HG03103 (cell line): ENCODE results near the gene FBXO42.

Experiments
- ATAC-seq: cut with Tn5 transposase; IDR thresholded peaks from one replicate; pipeline ENCODE4 v1.9.1; 2021; ENCODE audit warnings: low read depth; ENCODE audit not compliant: unreplicated experiment

Gene FBXO42

DNA sequence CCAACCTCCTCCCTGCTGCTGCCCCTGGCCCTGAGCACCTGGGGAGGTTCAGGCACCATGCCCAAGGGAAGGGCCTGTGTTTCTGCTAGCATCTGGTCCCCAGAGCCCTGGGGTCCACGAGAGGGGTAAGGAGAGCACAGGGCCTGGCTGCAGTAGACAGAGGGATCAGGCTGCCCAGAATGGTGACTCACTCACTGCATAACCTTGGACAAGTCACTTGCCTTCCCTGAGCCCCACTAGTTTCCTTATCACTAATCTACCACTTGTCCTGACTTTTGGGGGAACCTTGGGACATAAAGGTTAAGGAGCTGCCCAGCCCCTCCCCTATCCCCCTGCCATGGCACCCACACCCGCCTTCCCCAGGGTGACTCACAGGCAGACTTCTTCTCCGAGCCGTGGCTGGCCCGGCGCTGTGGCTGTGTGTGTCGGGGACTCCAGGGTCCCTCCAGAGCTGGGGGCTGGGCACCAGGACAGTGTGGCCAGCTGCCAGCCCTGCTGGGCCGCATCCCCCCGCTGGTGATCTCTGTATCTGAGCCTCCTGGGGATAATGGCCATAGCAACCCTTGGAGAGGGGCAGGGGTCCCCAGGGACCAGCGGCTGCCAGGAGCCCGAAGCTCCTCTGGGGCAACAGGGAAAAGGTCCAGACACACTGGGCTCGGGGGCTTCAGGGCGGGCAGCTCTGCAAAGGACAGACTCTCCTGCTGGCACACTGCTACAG lies 143.9 kb downstream of the FBXO42 start:
- ATAC-seq, result no peak

DNA sequence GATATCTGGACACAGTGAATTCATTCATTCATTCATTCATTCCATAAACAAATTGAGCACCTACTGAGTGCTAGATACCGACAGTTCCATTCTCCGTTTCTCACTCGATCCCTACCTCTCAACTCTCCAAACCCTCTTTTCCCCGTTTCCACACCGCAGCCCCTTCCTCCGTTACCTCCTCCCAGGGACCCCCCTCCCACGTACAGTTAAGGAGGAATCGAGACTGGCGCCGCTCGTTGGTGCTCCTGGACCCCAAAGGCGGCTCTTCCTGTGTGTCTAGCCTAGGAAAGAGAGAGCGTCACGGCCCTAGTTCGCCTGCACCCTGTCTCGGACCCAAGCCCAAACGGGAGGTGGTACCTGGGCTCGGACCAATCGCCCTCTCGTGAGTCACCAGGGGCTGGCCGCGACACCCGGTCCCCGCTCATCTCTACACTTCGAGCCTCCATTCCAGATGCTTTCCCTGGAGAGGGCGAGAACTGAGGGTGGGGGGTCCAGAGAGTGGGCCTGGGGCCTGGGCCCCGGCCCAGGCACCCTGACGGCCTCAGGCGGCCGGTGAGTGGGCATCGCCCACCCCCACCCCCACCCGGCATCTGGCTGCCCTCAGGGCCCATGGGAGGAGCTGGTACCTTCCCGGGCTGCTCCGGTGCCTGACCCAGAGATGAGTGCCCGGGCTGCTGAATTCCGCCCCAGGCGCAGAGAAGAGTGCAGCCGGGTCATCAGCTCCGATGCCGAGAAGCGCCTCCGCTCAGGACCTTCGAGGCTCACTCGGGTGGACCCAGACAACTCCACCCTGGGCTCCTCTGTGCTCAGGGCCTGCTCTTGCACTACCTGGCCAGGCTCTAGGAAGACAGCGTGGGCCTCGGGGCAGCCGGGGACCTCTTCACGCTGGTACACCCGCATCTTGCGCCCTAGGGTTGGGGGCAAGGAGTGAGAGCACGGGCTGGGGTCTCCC lies 144.7 kb downstream of the FBXO42 start:
- ATAC-seq, result no peak

DNA sequence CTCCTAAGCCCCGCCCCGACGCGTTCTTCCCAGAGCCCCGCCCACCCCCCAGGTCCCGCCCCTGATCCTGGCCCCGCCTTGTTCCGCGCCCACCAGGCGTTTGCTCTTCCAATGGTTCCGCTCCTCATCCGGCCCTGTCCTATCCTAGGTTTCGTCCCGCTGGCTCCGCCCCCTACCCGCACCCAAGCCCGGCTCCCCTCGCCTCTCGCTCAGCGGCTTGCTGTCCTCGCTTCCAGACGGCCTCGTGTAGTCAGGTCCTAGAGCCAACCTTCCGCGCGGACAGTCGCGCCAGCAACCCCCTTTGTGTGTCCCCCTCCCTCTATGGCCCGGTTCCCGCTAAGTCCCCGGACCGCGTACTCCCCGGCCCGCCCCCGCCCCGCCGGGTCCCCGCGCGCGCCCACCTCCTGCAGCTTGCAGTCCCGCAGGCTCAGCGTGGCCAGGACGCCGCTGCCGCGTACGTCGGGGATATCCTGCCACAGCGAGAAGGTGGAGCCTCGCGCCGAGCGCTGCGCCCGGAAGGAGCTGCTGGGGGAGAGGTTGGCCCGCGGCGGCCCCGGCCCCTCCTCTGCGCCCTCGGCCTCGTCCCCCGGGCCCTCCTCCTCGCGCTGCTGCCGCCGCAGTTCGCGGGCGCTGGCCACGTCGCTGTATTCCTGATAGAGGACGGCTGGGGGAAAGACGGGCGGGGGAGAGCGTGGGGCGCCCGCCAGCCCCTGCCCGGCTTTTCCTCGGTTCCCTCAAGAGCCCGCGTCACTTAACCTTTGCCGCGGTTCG lies 145.5 kb downstream of the FBXO42 start:
- ATAC-seq, result peak; percentile 56

DNA sequence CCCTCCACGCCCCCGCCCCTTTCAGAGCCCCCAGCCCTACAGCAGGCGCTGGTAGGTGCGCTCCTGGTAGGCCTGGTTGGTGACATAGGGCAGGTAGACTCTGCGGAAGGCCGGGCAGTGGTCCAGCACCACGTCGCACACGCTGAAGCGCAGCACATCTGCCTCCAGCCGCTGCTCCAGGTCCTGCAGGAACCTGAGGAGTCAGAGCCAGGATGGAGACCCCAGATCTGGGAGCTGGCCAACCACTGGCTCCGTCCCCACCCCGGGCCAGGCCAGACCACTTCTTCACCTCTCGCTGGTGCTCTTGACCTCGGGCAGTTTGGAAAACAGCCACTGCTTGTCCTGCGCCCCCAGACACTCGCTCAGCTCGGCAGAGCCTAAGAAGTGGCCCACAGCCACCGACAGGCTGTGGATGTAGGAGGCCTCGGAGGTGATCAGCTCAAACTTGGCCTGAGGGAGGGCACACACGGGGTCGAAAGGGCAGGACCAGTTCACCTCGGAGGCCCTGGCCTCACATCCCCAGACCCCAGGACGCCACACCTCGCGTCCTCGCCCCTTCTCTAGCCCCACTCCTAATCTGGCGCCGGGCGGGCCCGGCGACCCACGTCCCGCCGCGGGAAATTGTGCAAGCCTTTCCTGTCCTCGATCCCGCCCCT lies 146.3 kb downstream of the FBXO42 start:
- ATAC-seq, result peak; percentile 17

DNA sequence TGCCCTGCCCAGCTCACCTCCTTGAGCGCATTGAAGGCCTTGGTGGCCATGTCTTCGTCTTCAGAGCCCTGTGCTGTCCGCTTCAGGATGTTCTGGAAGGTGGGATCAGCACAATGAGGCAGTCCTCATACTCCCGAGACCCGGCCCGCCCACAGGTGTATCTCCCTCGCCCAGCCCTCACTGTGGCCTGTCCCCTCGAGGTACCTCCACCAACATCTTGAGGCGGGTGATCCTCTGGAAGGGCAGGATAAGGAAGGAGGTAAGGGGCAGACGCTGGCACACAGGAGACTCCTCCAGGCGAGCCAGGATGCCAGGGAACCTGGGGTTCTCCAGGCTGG lies 147.0 kb downstream of the FBXO42 start:
- ATAC-seq, result no peak

DNA sequence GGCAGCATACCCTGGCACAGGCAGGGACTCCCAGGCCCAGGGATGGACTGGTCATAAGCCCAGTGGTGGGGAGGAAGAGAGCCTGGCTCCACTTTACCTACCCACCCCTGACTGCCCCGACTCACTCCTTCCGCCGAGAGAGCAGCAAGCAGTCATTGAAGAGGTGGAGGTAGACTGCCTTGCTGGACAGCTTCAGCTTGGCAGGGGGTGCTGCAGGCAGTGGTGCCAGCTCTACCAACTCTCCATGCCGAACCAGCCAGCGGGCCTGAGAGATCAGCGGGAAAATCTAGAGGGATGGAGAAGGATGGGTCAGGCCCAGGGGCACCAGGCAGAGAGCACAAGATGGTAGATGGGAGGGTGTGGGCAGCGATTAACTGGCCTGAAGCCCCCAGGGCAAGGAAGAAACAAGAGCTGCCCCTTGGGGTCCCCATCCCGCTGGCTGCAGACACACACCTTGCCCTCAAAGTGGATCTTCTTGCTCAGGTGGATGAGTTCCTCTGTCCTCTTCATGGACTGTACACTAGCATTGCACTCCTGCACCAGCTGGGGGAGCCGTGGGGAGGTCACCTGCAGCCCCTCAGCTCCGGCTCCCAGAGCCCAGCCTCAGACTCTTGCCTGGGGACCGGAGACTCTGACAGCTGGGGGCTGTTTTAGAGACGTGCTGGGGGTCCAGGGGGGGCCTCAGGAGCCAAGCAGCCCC lies 147.5 kb downstream of the FBXO42 start:
- no peak for ATAC-seq

DNA sequence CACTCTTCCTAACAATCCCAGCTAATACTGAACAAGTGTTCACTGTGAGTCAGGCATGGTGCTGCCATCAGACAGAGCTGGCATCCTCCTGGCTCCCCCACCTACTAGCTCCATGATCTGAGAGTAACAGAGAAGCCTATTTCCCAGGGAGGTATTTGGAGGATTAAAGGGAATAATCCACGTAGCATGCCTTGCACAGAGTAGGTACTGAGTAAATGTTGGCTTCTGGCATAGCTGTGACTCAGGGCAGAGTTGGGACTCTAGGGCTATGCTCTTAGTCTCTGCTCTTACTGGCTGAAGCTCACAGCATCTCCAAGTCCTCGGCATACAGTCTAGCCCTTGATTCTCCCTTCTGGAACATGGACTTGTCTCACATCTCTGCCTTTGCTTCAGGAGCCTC lies 148.1 kb downstream of the FBXO42 start:
- ATAC-seq, result no peak

DNA sequence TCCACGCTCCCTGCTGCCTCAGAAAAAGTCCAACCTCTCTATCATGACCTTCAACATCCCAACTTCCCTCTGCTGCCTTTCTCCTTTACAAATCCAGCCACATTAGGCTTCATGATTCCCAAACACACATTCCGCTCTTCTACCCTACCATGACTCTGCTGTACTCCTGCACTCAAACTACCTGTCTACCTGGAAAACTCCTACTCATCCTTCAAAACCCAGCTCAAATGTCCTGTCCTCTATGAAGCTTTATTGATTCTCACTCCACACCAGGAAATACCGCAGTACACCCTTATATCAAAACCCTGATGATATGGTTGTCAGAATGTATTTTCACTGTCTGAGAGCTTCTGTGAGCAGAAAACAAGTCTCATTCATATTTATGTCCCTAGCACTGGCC lies 148.7 kb downstream of the FBXO42 start:
- ATAC-seq, result no peak

DNA sequence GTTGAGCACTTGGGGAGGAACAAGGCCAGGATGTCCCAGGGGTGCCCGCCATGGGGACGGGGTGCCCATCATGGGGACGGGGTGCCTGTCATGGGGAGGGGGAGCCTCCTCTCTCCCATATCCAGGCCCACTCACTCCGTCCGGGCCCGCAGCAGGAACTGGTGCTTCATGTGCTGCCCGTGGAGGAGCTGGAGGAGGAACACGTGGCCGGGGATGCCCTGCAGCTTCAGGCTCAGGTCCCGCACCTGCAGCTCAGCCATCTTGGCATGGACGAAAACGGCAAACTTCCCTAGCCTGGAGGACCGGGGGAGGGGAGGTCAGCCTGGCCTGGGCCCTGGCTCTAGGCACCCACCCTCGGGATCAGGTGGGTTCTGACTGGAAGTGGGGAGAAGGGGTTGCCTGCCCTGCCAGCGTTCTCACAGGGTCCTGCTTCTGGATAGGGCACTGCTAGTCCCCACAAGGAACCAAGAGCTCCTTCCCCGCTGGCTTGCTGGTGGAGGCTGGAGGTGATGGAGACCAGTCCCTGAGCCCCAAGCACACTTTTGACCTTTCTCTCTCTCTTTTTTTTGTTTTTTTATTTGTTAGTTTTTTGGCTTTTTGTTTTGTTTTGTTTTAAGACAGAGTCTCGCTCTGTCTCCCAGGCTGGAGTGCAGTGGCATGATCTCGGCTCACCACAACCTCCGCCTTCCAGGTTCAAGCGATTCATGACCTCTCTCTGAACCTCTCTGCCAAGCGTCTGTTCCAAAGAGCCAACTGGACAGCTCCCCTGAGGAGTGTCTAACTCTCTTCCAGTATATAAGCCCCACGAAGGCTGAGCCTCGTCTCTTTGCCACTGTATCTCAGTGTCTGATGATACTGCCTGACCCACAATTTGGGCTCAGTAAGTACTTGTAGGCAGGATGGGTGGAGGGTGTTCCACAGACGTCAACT lies 149.7 kb downstream of the FBXO42 start:
- ATAC-seq, result no peak

DNA sequence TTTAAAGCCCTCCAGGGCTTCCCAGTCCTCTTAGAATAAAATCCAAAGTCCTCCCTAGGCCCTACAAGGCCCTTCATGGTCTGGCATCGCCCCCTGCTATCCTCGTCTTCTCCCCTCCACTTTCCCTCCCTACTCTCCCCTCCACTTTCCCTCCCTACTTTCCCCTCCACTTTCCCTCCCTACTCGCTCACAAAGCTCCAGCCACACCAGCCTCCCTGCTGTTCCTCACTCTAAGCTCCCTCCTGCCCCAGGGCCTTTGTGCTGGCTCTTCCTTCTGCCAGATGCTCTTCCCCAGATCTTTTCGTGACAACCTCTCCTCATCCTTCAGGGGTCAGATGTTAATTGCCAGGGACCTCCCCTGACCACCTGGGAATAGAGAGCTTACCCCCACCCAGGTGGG lies 152.6 kb downstream of the FBXO42 start:
- ATAC-seq, result no peak

DNA sequence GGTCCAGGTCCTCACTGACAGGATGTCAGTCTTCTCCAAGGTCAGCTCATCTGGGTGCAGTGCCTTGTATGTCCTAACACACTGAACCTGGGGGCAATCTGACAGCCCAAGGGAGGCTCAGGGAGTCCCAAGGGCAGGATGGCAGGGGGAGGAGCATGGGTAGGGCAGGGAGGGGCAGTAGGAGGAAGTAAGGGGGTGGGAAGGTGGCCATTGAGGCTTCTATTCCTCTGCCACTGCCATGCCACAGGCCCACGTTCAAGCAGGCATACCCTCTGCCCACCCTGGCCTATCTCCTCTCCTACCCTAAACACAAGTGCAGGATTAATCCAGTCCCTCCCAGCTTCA lies 153.2 kb downstream of the FBXO42 start:
- ATAC-seq, result no peak

DNA sequence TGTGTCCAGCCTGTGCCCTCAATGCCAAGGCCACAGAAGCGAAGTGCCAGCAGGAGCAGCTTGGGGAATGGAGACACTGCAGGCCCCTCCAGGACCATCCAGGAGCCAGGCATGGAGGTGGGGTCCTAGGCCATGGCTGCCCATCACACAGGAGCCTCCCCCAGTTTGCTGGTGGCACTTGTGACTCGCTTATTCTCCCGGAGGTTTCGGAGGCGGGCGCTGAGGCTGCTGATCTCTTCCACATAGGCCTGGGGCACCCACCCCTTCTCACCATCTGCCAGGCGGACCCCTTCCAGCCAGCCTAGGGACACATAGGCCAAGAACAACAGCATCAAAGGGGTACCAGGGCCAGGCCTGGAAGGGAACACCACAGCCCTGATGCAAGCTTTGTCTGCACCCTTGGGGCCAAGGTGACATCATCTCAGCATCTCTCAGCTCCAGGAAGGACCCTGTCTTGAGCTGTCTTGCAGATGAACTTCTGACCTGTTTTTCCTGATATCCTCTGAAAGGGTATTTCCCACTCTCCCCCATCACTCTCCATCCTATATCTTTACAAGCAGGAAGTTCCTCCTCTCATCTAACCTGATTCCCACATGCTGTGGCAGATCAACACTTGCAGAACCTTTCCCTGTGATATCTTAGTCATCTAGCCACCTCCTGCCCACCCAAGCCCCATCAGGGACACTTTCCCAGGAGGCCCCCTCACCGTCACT lies 153.7 kb downstream of the FBXO42 start:
- no peak for ATAC-seq

DNA sequence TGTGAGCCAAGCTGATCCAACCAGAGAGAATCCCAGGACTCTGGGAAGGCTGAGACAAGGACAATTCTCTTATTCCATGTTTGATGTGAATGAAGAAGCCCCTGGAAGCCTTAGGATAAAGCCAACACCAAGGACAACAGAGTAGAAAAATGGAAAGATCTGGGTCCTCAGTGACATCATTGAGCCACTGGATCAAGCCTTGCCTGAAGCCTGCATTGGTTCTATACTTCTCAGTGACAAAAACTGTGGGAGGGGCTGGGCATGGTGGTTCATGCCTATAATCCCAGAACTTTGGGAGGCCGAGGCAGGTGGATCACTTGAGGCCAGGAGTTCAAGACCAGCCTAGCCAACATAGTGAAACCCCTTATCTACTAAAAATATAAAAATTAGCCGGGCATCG lies 155.4 kb downstream of the FBXO42 start:
- no peak for ATAC-seq
